Stimulated activated CD4-positive, alpha-beta T cell treated with anti-CD3 and anti-CD28 coated beads, TNF-alpha, amount 100 ng/mL, for 48 hours (primary cell): ENCODE results near the gene CACNA1F.

Experiments used
- DNase-seq, 3 donors: peaks; one replicate each; pipeline ENCODE4 v3.0.0-alpha.2; 2020; ENCODE audit warnings: low read depth in 3 of 3

CACNA1F gene

GRCh38 chrX:49199315-49199595, 33.9 kb downstream of the CACNA1F start:
- no peak for DNase-seq

DNA sequence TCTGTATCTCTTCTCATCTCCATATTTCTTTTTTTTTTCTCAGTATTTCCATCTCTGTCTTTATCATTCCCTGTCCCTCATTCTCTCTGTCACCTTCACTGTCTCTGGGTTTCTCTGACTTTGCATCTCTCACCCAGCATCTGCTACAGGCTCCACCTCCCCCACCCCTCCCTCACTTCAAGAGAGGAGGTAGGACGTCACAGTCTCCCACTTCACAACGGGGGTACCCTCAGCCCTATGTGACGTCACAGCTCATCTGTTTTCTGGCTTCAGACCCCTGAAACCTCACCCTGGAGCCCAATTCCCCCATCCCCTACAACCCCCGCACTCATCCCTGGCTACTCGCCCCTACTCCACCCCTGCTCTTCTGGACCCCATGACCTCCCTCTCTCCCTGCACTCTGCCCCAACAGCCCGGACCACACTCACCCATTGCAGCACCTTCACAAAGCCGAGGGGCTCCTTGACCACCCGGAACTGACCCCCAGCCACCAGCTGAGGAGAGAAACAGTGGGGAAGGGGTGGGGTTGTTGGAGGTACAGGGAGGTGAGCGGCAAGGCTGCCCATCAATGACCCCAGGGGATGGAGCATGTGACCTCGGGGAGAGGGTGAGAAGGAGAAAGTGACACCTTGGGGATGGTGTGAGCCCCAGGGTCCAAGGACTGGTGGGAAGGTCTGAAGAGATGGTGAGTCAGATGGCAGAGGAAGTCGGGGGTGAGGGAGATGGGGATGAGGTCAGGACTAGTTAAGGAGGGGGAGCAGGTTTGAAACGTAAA, 34.4 kb downstream of the CACNA1F start:
- no peak for DNase-seq

- no peak for DNase-seq
Measured at GRCh38 chrX:49197543-49198087, 35.5 kb downstream of the CACNA1F start.

- DNase-seq, result no peak
Measured at GRCh38 chrX:49193542-49193964, 39.6 kb downstream of the CACNA1F start.

GRCh38 chrX:49192722-49193328, 40.3 kb downstream of the CACNA1F start:
- DNase-seq, result no peak

- DNase-seq, result no peak
Measured at GRCh38 chrX:49191574-49192011, 41.5 kb downstream of the CACNA1F start.

DNA sequence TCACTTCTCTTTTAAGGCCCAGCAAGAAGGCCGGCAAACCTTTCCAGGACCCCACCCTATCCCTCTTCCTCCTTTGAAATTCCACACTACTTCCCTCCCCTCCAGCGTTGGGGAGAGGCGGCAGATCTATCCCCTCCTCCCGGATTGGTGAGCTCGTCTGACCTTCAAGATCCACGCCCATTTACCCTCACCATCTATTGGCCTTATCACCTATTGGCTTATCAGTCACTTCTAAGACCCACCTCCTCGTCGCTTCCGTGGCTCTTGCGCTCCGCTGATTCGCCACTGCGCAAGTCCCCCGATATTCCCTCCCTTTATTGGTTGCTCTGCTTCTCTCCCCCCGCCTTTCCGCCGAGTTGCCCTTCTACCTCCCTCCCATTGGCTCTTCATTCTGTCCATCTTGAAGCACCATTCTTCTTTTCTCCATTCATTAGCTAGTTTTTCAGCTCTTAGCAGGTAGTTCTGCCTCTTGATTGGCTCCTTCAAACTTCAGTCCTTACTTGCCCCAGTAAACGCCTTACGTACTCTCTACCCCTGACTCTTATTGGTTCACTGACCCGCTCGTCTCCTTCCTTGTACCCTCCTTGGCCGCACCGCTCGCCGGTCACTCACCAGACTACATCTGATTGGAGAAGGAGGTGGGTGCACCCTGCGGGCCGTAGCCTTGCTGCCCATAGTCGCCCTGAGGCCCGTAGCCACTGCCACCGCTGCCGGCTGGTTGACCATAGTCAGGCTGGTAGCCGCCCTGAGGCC, 42.1 kb downstream of the CACNA1F start:
- DNase-seq, result peak in 2 of 3 donors; percentile 71 to 79

GRCh38 chrX:49189606-49190005, 43.5 kb downstream of the CACNA1F start:
- DNase-seq, result no peak

DNA sequence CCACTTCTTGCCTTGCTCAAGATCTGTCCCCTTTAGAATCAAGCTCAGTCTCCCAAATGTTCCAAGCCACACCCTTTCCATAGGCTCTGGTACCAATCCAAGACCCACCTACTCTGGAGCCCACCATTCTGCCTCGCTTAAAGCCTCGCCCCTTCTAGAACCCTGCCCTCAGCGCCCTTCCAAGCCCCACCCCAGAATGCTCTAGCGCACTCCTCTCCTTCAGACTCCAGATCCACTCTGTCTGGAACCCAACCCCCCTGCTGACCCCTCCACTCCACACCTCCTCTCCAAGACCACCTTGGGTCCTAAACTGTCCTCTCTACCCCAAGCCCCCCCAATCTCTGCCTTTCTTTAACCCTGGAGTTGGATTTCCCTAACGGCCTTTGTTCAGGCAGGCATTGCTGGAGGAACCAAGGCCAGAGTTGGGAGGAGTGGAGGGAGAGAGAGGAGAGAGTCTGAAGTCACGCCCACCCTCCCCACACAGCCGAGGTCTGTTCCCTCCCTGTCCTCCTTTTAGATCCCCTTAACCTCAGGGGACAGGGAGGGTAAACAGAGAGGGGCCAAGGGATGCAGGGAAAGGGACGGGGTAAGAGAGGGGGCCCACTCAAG, 44.6 kb downstream of the CACNA1F start:
- DNase-seq, result no peak

- DNase-seq, result no peak
Measured at GRCh38 chrX:49187526-49187925, 45.6 kb downstream of the CACNA1F start.

GRCh38 chrX:49187028-49187394, 46.1 kb downstream of the CACNA1F start:
- DNase-seq, result no peak

GRCh38 chrX:49186125-49187027, 46.8 kb downstream of the CACNA1F start, which contains the start of gene PRICKLE3:
TSS of gene PRICKLE3 (minus strand) at chrX:49186373. CDS start at chrX:49186297, 76 bp downstream.
- DNase-seq, result peak in 1 of 3 donors; percentile 69

DNA sequence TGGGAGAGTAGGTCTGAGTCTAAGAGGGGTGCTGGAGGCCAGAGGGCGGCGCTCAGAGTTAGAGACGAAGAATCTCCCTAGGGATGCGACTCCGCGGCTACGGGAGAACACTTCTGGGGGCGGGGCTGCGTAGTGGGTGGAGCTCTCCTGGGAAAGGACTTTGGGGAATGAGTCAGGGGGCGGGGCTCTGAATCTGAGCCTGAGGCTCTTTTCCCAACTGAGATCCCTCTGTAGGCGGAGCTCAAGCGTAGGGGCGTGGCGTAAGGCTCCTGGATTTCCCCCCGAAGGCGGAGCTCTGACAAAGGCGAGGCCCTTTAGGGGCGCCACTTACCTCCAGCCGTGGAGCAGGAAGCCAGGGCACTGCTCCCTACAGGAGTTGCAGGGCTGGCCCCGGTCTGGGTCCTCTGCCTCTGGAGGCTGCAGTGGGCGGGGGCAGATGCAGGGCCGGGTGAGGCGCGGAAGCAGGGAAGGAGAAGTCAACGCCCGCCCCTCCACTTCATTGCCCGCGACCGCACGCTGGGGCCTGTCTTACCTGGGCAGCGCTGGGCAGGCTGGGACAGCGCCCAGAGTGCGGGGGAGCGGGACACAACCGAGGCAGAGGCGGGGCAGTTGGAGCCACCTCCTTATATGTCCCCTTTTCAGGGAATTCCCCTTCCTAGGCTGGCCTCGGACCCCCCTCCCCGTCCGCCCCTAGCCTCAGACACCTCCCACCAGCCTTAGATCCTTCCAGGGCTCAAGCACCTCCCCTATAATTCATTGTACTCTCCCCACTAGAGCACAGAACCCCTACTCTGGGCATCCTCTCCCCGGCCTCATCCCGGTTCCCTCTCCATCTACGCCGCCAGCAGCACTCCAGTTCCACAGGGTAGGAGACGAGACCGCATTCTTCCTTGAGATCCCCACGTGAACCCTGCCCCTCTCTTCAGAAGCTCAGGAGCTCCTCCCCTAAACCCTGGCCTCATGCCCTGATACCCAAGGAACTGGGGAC, 48.6 kb downstream of the CACNA1F start:
- DNase-seq, result no peak

DNA sequence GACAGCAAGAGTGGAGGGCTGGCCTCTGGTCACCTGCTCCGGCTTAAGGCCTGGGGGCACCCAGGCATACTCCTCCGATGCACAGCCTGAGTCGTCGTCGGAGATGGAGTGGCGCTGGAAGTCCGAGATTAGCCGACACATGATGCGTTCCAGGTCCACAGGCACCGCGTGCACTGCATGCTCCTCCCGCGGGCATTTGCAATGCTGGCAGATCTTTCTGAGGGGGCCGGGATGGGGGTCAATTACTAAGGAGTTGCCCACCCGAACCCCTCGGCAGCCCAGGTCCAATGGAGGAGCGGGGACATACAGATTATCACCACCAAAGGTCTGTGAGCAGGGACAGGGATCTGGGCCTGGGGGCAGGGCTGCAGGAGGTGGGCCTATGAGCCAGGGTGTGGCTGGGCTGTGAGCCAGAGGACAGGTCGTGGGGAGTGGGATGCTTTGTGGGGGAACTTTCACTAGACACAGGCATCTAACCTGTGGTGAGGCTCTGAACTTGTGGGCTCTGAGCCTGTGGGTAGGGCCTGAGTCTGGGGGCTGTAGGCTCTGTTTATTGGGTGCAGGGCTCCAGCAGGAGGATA, 49.3 kb downstream of the CACNA1F start:
- DNase-seq, result no peak

DNA sequence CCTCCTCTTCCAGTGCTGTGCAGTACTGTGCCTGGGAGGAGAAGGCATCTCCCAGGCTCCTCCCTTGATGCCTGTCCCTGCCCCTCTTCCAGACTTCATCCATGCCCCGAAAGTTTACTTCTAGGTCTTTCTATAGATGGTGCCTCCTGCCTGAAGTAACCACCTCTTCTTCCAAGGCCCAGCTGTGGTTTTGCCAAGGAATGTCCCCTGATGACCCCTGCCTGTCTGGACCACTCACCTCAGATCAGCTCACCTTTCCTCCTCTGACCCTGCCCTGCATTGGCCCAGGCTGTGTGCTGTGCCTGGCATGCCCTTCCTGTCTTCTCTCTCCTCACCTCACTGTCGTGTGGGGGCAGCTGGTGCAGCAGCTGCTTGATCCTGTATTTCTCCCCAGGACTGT, 53.8 kb downstream of the CACNA1F start:
- no peak for DNase-seq

- DNase-seq, result no peak
Measured at GRCh38 chrX:49178537-49178936, 54.6 kb downstream of the CACNA1F start.

GRCh38 chrX:49177873-49178480, 55.2 kb downstream of the CACNA1F start:
- DNase-seq, result no peak

- no peak for DNase-seq
Measured at GRCh38 chrX:49177338-49177833, 55.8 kb downstream of the CACNA1F start.
